GM19468 (cell line): ENCODE measurements around the gene ITGB6.
A peak's percentile ranks its signal among the peaks of the same experiment; 100 is the strongest.
"Not testable (repeated sequence)": the region's sequence is repeated elsewhere in the genome, so short reads cannot be mapped to it uniquely, and the experiment has no call there.

Source experiments
- ATAC-seq: cut with Tn5 transposase; IDR thresholded peaks from one replicate; pipeline ENCODE4 v1.9.1; 2021; ENCODE audit warnings: mild to moderate bottlenecking, moderate library complexity, moderate number of reproducible peaks; ENCODE audit not compliant: unreplicated experiment; ENCODE audit errors: extremely low read depth

Gene ITGB6

DNA sequence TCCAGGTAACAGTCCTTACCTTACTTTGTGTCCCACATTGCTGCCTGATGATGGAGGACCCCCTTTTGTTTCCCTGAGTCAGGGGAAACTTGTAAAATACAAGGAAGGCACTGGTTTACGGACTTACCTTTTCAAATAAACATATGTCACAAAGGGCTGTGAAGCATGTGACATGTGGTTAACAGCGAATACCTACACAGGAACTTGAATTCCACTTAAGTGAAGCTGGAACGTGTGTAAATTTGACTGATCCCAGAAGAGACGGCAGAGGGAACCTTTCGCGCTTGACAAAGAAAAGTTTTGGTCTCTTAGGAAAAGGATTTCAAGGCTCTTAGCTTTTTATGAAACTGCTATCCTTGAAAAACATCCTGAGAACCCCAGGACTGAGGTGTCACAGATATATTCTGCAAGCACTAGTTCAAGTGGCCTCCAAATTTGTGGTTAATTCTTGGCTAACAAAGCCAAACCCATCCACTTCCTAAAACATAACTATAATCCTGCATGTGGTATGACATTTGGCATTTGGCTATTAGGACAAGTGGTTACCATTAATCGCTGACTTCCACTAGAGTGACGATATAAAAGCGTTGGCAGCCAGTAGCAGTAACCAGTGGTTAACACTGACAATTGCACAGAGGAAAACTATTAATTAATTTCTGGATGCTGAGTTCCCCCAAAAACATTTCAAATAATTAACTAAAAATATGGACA is 55.6 kb downstream of the ITGB6 start:
- no peak for ATAC-seq

DNA sequence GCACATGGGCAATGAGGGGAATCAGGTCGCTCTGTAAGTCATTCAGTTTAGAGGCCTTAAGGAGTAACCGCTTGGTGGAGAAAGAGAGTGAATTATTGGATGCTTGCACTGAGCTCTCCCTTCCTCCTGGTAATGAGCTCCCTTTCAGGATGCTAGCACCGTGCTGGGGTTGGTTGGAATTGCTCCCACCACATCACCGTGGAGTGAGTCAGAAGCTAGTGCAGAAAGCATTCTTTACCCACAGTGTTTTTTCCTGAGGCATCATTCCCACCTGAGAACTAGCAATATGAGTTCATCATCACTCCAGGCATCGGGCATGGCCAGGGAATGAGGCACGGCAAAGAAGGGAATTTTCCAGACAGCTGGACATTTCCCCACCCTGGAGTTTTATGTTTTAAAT is 57.6 kb downstream of the ITGB6 start:
- ATAC-seq, result no peak

DNA sequence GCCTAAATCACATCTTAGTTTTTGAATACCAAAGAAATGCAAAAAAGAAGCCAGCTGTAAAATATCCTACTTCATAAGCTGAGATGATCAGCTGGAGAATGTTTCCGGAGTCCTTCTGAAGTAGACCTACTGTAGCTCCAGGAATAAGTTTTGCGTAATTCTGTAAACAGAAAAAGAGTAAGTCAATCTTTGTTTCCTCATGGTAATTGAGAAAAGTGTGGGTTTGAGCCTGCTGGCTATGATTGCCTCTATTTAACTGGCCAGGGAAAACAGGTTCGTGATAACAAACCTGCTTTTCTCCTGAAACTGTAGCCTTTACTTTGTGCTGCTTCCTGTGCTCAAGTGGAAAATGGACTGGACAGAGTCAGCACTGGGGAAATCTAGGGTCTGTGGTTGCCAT is 58.2 kb downstream of the ITGB6 start:
- no peak for ATAC-seq

DNA sequence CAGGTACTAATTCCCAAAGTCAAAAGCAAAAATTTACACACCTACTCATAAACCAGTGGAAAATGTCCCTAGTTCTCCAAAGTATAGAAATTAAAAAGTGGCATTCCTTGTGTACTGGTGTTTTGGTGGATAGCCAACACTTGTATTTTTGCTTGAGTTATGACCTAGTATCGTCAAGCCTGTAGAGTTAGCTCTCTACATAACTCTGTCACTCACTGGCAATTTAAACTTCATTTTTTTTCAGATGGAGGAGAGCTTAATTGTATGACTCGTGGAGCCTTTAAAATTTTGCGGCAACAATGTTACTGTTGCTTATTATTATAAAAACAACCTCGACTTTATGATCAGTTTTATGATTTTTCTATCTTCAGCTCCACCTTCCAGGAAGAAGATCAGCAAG is 58.7 kb downstream of the ITGB6 start:
- ATAC-seq, result no peak

DNA sequence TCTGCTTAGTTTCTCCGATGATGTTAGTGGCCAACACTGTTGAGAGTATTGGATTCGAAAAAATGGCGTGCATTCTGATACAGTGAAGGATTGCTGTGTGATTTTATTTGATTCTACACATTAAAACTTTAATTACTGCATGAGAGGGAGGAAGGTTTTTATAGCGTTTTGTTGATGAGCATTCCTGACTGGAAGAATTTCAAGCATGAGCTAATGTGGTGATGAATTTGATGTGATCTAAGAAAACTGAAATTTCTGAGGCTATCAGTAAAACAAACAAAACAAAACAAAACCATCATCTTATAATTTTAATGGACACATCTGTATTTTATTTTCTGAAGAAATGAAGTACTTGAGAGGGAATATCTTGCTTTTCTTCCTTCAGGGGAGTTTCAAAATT is 59.6 kb downstream of the ITGB6 start:
- ATAC-seq, result no peak

DNA sequence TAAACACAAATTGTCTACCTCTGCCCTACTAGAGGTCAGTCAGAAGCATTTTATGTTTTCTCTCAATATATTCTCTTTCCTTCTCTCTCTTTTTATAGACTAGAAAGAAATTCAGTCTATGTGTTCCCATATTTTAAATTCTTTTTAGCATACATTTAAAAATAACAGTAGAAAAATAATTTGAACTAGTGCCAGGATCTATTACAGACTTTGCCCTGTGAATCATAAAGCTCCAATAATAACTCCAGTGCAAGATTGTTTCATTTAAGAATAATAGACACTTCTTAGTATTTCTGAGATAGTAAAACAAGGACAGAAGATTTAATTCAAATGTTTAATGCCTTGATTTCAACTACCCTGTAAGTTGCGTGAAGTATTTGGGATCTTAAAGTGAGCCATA is 60.1 kb downstream of the ITGB6 start:
- no peak for ATAC-seq

DNA sequence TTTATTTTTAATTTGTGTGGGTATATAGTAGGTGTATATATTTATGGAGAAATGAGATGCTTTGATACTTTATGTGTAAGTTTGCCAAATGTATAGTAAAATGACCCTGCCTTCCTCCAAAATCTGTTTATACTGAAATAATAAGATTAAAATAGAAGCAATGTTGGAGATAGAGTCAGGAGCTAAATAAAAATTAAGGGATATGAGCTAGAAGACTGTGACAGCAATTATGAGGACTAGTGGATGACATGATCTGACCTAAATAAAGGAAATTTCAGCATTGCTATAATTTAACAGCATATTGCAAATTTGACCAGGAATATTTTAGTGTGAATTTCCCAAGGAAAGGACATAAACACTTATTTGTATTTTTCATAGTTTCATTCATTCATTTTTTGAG is 60.7 kb downstream of the ITGB6 start:
- no peak for ATAC-seq

DNA sequence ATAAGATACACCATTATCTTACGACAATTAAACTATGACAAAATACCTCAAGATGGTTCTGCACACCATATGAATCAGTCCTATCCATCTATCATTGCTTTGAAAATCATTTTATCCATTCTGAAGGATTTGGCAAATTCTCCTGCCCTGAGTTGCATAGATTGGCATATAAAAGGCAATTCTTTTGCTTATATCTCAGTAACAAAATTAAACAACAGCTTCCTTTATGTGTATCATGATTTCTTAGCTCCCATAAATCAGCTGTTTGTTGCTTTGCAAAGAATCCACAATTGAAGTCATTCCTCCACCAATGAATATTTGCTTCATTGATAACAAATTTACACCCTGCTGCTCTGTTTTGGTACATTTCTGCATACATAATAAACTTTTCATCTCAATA is 61.7 kb downstream of the ITGB6 start:
- no peak for ATAC-seq

DNA sequence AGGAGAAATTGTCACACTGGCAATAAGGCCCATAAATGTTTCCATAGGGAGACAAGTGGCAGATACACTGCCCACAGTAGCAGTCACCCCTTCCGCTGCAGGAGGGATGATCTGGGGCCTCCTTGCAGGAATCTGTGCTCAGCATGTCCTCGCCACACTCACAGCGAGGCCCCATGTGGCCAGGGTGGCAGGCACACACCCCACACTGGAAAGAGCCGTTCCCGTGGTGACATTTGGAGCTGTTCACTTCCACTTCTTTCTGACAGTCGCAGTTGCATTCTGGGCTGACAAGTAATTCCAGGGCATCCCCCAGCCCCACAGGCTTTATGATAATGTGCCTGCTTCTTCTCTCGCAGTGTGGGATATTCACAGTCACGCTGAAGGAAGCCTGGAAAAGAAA is 62.6 kb downstream of the ITGB6 start:
- no peak for ATAC-seq

DNA sequence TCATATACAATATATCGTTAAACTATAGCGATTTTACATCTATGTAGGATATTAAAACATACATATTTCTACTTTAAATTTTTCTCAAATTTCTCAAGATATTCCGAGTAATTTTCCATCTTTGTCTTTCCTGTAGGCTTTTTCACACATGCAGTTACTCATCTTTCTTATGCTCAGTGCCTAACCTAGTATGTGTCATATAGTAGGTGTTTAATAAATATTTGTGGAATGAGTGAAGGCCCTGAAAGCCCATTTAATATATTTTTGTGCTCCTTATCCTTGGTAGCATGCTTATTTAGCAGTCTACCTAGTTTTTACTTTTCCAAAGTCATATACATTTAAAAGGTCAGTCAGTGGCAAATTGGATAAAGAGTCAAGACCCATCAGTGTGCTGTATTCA is 67.3 kb downstream of the ITGB6 start:
- ATAC-seq, result no peak

DNA sequence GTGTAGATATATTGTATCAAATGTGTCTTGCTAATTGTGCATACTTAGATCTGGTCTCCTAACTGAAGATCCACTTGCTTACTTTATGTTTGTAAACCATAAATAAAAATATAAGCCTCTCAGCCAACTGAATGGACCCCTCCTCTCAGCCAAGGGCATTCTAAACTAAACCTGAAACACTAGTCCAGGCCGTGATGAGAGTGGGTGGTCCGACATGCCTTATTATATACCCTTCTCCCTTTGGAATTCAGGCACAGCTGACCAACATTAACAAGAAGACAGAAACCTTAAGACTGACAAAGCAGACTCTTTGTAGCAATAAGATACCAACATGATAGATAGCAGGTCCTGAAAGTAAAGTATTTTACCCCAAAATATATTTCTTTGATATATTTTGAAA is 73.3 kb downstream of the ITGB6 start:
- ATAC-seq, result no peak

DNA sequence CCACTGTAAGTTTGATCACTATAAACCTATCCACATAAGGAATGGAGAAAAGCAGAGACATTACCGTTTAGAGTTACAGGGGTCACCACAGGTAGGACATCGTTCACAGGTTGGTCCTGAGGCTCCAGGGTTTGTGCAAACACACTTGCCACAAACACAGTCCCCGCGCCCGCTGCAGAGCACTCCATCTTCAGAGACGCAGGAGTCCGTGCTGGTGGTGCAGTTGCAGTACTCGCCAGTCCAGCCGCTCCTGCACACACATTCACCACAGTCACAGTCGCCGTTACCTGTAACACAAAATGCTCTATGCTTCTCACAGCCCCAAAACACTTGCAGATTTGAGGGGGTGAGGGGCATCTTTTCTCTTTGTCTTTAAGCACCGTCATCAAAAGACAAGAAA is 73.8 kb downstream of the ITGB6 start:
- no peak for ATAC-seq

DNA sequence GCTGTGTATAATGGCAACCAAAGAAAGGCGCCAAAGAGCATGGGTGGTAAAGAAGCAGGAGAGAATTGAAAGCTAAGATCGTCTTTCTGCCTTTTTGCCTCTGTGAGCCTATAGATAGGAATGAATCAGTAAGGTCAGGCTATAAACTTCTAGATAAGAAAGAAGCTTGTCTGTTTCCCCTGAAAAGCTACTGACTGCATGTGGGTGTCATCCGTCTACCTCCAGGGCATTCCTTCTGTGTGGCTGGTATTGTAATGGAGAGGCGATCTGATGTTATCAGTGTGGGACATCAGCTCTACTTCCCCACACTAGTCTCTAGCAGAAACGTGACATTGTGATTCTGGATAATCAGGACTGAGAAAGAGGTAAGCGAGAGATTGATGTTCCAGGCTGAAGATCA is 74.2 kb downstream of the ITGB6 start:
- no peak for ATAC-seq

DNA sequence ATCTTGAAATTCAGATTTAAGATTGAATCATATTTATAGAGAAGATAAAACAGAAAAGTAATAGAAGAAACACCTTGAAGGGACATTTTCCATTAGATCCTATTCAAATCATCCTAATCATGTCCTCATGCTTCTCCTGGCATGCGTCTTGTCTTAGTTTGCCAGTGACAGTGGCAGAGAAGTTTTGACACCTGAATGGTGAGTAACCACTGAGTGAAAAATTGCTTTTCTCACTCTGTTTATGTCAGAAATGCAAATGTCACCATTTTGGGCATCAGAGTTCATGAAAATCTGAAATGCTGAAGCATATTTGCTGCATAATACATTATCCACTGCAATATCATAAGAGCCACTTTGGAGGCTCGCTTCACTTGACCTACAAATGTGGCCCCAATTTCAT is 74.7 kb downstream of the ITGB6 start:
- no peak for ATAC-seq

DNA sequence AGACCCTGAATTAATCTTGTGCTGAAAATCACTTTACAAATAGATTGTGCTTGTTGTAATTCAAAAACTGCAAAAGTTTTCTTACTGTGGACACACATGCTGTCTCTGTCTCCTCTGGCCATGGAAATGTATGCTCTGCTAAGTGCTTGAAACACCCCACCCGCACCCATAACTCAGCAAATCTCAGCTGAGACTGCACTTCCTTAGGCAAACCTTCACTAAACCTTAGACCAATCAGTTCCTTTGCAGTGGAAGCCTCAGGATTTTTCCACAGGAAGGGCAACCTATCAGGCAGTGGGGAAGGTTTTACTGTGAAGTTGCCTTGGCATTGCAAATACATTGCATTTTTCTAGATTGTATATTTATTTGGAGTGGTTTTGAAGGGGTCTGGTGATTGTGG is 75.5 kb downstream of the ITGB6 start:
- no peak for ATAC-seq

DNA sequence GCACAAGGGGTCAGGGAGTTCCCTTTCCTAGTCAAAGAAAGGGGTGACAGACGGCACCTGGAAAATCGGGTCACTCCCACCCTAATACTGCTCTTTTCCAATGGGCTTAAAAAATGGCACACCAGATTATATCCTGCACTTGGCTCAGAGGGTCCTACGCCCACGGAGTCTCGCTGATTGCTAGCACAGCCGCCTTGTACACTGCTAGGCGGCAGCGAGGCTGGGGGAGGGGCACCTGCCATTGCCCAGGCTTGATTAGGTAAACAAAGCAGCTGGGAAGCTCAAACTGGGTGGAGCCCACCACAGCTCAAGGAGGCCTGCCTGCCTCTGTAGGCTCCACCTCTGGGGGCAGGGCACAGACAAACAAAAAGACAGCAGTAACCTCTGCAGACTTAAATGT is 85.4 kb downstream of the ITGB6 start:
- ATAC-seq, result not testable (repeated sequence)

DNA sequence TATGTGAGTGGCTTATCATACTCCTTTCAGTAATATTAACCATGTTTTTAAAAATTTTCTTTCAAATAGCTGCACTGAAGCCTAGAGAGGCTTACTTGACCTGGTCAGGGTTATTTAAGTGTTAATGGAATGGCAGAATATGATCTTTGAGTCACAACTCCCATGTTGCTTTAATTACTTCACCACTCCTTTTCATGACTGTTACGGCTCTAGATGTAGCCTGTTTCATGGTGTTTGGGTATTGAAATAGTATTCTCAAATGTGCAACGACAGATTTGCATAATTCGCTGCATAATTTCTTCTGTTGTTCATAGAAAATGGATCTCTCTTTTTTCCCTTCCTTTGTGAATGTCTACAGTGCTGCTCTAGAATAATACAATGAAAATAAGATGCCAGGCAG is 86.1 kb downstream of the ITGB6 start:
- ATAC-seq, result no peak

DNA sequence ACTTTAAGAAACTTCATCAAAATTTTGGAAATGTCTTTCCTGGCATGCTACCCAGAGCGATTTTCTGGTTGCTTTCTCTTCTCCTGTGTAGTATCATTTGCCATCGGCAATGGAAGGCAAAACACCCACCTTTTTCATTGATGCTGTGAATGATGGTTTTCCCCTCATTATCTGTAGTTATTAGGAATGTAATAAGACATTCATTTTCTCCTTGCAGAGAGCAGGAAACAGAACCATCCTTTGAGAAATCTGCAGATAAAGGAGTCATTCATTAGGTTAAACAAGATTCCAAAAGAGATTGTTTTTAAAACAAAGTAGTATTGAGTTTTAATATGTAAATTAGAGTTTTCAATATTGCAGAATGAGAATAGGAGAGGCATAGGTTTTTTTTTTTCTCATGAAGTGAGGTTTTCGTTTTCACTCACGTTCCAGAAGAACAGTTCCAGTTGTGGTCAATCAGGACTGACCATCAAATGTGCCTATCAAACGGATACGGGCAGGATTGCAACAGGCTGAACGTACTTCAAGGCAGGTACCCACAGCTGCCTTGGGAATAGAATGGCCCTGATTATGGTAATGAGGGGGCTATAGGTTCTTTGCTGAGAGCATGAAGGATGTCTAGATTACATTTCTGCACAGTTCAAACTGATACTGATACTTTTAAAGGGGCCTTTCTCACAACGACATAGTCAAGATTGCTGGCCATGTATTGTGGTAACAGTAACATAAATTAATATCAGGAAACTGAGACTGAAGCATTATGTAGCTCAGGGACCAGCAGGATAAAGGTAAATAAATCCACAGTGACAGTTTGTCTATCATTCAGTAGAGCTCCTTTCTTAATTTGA is 87.9 kb downstream of the ITGB6 start:
- peak; percentile 47 for ATAC-seq

DNA sequence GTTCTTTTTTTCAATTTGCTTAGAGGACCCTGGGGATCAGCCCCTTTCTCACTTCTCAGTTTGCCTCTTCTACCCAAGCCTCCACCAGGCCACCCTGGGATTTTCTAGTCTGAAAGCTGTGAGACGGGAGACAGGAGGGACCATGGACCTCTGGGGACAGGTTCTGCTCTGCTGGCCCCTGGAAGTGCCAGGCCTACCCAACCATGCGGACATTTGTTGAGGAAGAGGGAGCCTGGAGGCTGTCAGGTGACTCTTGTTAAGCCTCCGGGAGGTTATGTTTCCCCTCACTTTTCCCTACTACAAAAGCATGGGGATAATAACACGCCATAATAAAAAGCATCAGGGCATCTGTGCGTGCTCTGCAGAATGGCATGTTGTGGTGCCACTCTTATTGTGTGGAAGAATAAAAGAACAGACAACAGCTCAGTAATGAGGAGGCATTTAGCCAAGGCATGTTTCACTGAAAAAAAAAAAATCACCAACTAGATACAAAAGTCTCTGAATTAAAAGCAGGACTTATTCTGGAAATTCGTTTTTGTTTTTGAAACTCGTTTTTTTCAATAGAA is 89.3 kb downstream of the ITGB6 start:
- no peak for ATAC-seq

DNA sequence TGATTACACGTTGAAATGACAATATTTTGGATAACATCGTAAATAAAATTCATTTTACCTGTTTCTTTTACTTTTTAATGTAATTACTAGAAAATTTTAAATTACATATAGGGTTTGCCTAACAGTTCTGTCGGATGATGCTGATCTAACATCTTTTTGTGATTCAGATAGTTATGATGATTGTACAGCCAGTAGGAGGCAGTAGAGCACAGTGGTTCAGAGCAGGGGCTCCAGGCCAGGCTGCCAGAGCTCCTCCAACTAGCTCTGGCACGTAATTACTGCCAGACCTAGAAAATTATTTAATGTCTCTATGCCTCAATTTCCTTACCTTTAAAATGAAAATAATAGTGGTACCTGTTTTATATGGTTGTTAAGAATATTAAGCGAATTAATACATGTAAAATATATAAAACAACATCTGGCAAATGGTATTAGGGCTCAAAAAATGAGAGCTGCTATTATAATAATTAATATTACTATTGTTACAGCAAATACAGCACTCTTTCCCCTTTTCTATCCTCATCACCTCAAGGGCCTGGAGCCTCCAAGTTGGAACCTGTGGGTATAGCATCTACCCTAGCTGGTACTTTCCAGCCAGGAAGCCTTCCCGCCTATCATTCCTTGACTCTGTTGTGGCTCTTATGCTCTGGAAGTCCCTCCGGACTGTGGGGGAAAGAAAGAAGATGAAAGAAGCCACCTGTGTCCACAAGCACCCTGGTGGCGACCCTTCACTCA is 90.0 kb downstream of the ITGB6 start:
- ATAC-seq, result peak; percentile 61

DNA sequence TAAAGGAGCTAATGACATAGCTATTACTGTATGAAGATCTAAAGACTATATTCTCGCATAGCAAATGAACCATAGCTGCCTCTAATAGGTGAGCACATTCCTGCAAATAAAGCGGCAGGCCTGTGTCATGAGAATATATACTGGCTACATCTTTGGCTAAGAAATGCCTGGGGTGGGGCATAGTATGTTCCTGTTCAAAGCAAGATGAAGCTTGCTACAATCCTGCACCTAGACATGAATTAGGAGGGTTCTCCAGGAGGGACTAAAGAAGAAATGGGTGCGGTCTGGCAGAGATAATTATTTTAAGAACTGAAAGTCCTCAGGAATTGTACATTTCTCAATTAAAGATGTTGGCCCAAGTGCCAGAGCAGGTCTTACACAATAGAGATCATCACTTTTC is 90.8 kb downstream of the ITGB6 start:
- no peak for ATAC-seq
